Parathyroid adenoma (tissue), 2 donors: ENCODE data around the gene REV1.

Experiments
- H2AFZ ChIP-seq: fragments of 300-600 bp; sonication (generic); one replicate; pipeline ENCODE4 v1.7.0; 2017; ENCODE audit warnings: antibody characterized with exemption, mild to moderate bottlenecking
- H3K27ac ChIP-seq: fragments of 300-600 bp; sonication (generic); one replicate; pipeline ENCODE4 v1.7.0; 2017
- H3K27me3 ChIP-seq: fragments of 300-600 bp; sonication (generic); one replicate; pipeline ENCODE4 v1.7.0; 2017; ENCODE audit warnings: low read length; ENCODE audit not compliant: control insufficient read depth, insufficient read depth
- H3K36me3 ChIP-seq: fragments of 300-600 bp; sonication (generic); one replicate; pipeline ENCODE4 v1.7.0; 2017; ENCODE audit warnings: low read length; ENCODE audit not compliant: control insufficient read depth, insufficient read depth
- H3K4me1 ChIP-seq: fragments of 300-600 bp; sonication (generic); one replicate; pipeline ENCODE4 v1.7.0; 2017; ENCODE audit warnings: control low read depth
- H3K4me2 ChIP-seq: fragments of 300-600 bp; sonication (generic); one replicate; pipeline ENCODE4 v1.7.0; 2017; ENCODE audit warnings: low read length
- H3K4me3 ChIP-seq: fragments of 300-600 bp; sonication (generic); one replicate; pipeline ENCODE4 v1.7.0; 2017; ENCODE audit warnings: low read depth, low read length
- H3K79me2 ChIP-seq: fragments of 300-600 bp; sonication (generic); one replicate; pipeline ENCODE4 v1.7.0; 2017; ENCODE audit warnings: control low read depth
- H3K9ac ChIP-seq: fragments of 300-600 bp; sonication (generic); one replicate; pipeline ENCODE4 v1.7.0; 2017; ENCODE audit warnings: mild to moderate bottlenecking
- H3K9me3 ChIP-seq: fragments of 300-600 bp; sonication (generic); one replicate; pipeline ENCODE4 v1.7.0; 2017; ENCODE audit warnings: low read length; ENCODE audit not compliant: control insufficient read depth
- TF ChIP-seq, protein P1 (sequence below): fragments of 300-600 bp; sonication (generic); IDR thresholded peaks from one replicate; pipeline ENCODE4 v1.7.0; 2017; ENCODE audit warnings: antibody characterized with exemption, mild to moderate bottlenecking
- donor health status: primary hyperparathyroidism.

REV1 gene

GRCh38 chr2:99489761-99490622 is at the start of gene REV1:
REV1 (minus strand) TSS chr2:99490017; CDS start chr2:99464975, 25,042 bp downstream.
- H3K4me3 ChIP-seq: peak within 1 kb of the TSS; percentile 60
- peak within 1 kb of the TSS; percentile 100 for H2AFZ ChIP-seq
- peak within 1 kb of the TSS; percentile 87 for H3K27ac ChIP-seq
- peak within 1 kb of the TSS; percentile 57 for H3K9ac ChIP-seq
- peak within 1 kb of the TSS; percentile 78 for H3K4me2 ChIP-seq
- TF ChIP-seq, protein P1, sequence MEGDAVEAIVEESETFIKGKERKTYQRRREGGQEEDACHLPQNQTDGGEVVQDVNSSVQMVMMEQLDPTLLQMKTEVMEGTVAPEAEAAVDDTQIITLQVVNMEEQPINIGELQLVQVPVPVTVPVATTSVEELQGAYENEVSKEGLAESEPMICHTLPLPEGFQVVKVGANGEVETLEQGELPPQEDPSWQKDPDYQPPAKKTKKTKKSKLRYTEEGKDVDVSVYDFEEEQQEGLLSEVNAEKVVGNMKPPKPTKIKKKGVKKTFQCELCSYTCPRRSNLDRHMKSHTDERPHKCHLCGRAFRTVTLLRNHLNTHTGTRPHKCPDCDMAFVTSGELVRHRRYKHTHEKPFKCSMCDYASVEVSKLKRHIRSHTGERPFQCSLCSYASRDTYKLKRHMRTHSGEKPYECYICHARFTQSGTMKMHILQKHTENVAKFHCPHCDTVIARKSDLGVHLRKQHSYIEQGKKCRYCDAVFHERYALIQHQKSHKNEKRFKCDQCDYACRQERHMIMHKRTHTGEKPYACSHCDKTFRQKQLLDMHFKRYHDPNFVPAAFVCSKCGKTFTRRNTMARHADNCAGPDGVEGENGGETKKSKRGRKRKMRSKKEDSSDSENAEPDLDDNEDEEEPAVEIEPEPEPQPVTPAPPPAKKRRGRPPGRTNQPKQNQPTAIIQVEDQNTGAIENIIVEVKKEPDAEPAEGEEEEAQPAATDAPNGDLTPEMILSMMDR: peak; percentile 88
- peaks cover 11% of the 10 kb centered on the region for H3K4me1 ChIP-seq
- peaks cover 29% of the 10 kb centered on the region for H3K79me2 ChIP-seq
- H3K36me3 ChIP-seq: no peaks in the 10 kb centered on the region
- H3K27me3 ChIP-seq: no peaks in the 10 kb centered on the region
- H3K9me3 ChIP-seq: no peaks in the 10 kb centered on the region

DNA sequence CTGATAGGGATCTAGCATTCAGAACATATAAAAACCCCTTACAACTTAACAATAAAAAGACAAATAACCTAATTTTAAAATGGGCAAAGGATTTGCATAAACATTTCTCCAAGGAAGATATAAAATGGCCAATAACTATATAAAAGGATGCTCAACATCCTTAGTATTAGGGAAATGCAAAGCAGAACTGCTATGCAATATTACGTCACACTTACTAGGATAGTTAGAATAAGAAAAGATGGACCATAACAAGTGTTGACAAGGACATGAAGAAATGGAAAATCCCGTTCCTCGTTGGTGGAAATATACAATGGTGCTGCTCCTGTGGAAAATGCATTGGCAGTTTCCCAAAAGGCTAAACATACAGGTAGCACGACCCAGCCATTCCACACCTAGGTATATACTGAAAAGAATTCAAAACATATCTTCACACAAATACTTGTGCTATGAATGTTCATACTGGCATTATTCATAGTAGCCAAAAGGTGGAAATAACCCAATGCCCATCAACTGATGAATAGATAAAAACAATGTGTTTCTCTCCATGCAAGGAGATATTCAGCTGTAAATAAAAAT is 48.2 kb upstream of the REV1 start:
- no peak overlapping the region for H3K9ac ChIP-seq
- H3K36me3 ChIP-seq: no peaks in the 10 kb centered on the region
- H3K4me1 ChIP-seq: no peaks in the 10 kb centered on the region
- no peak overlapping the region for H3K27ac ChIP-seq
- TF ChIP-seq, protein P1: no peak
- no peak overlapping the region for H3K4me3 ChIP-seq
- H3K4me2 ChIP-seq: no peak overlapping the region
- H3K27me3 ChIP-seq: no peaks in the 10 kb centered on the region
- H3K79me2 ChIP-seq: no peaks in the 10 kb centered on the region
- no peaks in the 10 kb centered on the region for H3K9me3 ChIP-seq
- no peak overlapping the region for H2AFZ ChIP-seq

DNA sequence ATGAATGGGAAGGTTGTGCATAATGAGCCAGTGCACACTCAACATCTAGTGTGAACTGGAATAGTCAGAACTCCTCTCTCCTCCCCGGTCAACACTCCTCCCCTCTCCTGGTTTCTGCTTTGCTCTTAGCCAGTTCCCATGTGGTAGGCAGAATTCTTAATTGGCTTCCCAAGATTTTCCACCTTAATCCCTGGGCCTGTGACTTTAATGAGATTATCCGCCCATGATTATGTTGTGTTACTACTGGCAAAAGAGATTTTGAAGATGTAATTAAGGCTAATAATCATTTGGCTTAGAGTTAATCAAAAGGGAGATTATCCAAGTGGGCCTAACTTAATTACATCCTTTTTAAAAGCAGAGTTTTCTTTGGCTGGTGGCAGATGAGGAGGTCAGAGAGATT is 34.2 kb upstream of the REV1 start:
- H3K27ac ChIP-seq: no peak overlapping the region
- no peaks in the 10 kb centered on the region for H3K9me3 ChIP-seq
- no peaks in the 10 kb centered on the region for H3K4me1 ChIP-seq
- H3K36me3 ChIP-seq: no peaks in the 10 kb centered on the region
- no peaks in the 10 kb centered on the region for H3K79me2 ChIP-seq
- H3K4me3 ChIP-seq: no peak overlapping the region
- H2AFZ ChIP-seq: no peak overlapping the region
- H3K4me2 ChIP-seq: no peak overlapping the region
- TF ChIP-seq, protein P1: no peak
- H3K27me3 ChIP-seq: no peaks in the 10 kb centered on the region
- no peak overlapping the region for H3K9ac ChIP-seq

GRCh38 chr2:99522157-99522556 is 32.3 kb upstream of the REV1 start:
- Histone ChIP-seq H3K27ac (no peak overlapping the region), H3K9ac (no peak overlapping the region), H3K4me3 (no peak overlapping the region), H3K4me1 (no peaks in the 10 kb centered on the region), H3K9me3 (no peaks in the 10 kb centered on the region), H2AFZ (no peak overlapping the region), H3K4me2 (no peak overlapping the region), H3K36me3 (no peaks in the 10 kb centered on the region), H3K79me2 (no peaks in the 10 kb centered on the region), H3K27me3 (no peaks in the 10 kb centered on the region)
- TF ChIP-seq, protein P1: no peak
